Measurements from ENCODE around the gene SIRPB1.
"Not testable (repeated sequence)": the region's sequence is repeated elsewhere in the genome, so short reads cannot be mapped to it uniquely, and the experiment has no call there.

Gene SIRPB1

DNA sequence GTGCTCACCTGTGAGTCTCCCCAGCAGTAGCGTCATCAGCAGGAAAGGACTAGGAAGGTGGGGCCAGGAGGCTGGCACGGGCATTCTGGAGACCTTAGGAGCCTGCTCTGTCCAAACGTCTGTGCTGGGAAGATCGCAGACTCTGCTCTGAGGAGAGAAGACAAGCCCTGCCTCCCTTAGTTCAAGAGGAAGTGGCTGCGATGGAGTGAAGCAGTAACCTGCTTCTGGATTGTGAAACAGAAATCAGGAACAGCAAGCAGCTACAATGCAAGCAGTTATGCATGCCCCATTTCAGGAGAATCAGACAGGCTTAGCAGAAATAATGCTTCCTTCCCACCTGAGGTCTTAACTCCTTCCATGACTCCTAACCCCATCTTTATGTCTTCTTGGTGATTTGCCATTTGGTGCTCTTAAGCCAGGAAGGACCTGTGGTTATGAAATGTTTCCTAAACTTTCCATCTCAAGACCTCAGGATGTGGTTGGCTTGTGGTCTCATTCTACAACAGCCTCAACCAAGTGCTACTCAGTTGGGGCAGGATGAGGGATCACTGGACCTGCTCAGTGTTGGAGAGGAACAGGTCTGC is at the start of gene SIRPB1:
TSS of gene SIRPB1 (minus strand) at position 149 of the 584 bp plus-strand sequence. CDS start at position 84, 65 bp downstream.
- DNase-seq: no peak

DNA sequence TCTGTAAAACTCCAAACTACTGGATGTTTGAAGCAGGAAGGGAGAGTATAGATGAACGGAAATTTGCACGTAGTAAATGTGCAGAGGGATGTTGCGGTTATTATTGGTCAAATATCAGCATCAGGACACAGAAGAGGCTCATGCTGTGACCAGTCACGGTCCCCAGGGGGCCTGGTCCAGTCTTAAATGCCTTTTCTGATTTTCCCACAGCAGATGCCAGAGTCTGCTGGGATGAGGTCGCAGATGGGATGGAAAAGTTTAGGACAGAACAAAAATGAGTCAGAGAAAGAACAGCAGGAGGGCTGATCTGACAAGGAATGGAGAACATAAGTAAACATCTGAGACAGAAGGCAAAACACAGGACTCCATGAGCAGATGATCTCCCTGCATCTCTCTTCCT is 49.5 kb upstream of the SIRPB1 start:
- no peak for DNase-seq

DNA sequence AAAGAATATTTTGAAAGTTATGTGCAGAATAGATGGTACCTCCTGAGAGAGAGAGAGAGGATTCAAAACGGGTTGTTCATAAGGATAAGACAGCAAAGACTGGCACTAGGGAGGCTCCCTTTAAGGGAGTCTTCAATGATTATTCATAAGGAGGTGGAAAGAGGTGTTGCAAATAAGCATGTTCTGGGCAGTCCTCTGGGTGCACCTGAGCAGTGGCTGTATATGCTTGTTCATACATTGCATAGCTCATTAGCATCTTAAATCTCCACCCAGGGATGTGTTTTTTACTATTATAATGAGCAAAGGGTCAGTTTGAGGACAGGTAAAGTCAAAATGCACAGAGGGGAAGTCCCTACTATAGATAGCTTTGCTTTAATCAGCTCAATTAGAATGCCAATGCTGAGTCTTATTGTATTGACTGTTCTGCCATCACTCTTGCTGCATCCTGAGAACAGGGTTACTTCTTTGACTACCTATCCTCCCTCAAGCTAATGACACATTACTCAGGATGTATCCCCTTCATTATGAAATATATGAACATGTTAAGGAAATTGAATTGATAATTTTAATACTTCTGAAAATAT is 47.8 kb upstream of the SIRPB1 start:
- DNase-seq: no peak

DNA sequence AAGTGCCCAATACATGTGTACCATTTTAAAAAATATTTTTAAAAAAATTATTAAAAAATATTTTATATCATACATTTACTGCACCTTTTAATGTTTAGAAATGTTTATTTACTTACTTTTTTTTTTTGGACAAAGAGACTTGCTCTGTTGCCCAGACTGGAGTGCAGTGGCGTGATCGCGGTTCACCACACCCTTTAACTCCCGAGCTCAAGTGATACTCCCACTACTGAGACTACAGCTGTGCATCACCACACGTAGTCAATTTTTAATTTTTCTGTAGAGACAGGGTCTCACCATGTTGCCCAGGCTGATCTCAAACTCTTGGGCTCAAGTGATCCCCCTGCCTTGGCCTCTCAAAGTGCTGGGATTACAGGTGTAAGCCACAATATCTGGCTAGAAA is 47.0 kb upstream of the SIRPB1 start:
- no peak for DNase-seq

DNA sequence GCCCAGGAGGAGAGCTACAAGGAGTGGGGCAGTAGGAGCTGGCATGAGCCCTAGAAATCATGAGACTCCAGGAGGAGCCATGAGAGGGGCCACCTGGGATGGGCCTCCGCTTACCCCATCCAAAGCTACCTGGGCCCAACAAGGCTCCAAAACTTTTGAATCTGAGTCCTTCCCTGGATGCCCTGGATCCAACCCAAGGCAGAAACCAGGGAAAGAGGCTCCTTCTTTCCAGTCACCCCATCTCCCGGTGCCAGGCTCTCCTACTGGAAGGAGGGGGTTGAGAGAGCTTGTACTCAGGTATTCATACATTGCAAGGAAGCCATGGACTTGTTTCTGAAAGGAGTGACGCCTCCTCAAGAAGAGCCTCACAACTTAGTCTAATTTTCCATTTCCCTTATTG is 45.5 kb upstream of the SIRPB1 start:
- no peak for DNase-seq

DNA sequence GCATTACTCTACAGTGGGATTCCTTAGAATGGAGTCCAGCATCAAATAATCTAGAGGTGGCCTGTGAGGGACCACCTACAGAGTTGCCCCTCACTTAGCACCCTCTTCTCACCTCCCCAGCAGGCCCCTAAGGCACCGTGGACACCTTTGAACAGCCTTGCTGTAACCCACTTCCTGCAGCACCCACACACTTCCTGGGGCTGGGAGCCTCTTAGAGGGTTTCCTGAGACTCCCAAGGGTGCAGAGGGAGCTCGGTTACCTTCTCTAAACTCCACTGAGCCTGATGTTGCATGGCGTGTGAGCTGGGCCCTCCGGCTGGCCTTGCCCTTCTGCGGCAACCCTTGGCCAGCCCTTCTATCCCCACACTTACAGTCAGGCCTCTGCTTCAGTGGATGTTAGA is 45.1 kb upstream of the SIRPB1 start:
- no peak for DNase-seq

DNA sequence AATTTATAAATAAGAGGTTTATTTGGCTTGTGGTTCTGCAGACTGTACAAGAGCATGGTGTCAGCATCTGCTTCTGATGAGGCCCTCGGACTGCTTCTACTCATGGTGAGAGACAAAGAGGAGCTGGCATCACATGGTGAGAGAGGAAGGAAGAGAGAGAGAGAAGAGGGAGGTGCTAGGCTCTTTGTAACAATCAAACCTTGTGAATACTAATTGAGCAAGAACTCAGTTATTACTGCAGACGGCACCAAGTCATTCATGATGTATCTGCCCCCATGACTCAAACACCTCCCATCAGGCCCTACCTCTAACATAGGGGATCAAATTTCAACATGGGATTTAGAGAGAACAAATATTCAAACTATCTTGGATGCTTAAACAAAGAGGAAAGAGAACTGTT is 44.1 kb upstream of the SIRPB1 start:
- no peak for DNase-seq

DNA sequence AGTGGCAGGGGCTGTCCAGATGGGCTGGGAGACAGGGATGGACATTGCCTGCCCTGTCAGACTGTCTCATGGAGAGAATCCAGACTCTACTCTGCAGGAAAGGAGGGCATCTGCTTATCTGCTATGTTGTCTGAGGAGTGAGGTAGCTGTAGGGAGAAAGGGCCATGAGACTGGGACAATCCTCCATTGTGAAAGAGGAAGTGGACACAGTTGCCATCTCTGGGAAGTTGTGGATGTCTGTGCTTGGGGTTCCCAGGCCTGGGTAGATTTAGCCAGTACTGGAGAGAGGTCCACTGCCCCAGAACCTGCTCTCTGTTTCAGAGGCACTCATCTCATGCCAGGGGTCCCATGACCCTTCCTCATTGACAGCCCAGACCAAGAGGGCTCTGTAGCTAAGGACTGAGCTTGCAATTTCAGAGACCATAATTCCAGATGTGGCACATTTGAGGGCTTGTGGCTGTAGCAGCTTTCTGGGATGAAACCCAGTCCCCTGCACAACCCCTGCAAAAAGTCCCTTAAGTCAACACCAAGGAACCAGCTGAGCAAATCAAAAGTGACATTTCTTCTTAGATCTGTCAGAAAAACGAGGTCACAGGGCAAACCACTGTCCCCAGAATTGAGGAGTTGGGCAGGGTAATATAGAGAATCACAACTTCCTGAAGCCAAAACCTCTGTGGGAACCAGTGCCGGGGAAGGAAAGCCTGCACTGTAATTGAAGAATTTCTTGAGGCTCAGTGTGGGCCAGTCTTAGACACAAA is 41.9 kb upstream of the SIRPB1 start:
- DNase-seq: no peak

DNA sequence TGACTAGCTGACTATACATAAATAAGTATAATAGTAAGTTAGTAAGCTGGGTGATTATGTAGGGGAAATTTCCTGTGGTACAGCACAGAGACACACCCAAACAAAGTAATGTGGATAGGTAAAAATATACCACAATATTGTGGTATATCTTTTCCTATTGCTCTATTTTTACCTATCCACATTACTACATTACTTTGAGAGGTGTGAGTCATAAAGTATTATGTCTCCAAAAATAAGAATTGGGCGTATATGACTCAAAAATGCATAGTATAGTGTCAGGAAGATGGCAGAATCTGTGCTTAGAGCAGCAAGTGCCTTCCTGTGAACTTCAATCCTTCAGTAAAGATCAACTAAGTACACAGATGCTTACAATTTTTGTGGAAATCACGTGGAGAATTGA is 40.4 kb upstream of the SIRPB1 start:
- DNase-seq: no peak

DNA sequence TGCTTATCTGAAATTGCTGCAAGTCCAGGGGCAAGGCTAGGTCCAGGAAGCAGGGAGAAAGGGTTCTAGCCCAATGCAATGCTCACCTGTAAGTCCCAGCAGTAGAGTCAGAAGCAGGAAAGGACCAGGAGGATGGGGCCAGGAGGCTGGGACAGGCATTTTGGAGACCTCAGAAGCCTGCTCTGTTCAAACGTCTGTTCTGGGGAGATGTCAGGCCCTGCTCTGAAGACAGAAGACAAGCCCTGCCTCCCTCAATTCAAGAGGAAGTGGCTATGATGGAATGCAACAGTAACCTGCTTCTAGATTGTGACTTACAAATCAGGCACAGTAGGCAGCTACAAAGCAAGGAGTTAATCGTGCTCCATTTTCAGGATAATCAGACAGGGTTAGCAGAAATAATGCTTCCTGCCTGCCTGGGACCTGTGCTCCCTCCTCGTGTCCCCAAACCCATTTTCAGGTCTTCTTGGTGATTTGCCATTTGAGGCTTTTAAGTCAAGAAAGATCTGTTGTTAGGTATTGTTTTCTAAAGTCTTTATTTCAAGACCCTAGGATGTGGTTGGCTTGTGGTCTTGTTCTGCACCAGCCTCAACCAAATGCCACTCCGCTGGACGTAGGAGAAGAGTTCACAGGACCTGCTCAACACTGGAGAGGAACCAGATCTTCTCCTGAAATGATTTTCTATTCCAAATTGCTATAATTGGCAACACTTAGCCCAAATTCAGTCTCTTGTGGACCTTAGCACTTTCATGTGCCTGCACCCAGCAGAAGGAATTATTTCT is 37.9 kb upstream of the SIRPB1 start, which contains the start of gene SIRPG:
TSS of gene SIRPG (minus strand) at position 224 of the 779 bp plus-strand sequence. CDS start at position 159, 65 bp downstream.
- no peak for DNase-seq

DNA sequence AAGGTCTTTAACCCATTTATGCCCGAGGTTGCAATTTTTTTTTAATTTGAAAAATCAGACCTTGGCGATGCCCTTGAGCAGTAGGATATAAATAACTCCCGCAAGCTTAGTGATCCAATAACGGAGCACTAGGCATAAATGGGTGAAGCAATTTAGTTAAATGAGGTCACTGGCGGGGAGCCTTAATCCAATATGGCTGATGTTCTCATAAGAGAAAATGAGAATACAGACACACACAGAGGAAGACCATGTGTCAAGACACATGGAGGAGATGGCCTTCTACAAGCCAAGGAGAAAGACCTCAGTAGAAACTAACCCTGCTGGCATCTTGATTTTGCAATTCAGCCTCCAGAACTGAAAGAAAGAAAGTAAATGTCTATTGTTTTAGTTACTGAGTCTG is 37.0 kb upstream of the SIRPB1 start:
- no peak for DNase-seq

DNA sequence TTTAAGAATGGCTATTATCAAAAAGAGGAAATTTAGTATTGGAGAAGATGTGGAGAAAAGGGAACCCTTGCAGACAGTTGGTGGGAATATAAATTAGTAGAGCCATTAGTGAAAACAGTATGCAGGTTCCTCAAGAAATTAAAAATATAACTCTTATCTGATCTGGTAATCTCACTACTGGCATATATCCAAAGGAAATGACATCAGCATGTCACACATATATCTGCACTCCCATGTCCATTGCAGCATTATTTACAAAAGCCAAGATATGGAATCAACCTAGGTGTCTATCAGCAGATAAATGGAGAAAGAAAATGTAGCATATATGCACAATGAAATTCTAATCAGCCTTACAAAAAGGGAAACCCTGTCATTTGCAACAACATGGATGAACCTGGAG is 35.2 kb upstream of the SIRPB1 start:
- DNase-seq: no peak

DNA sequence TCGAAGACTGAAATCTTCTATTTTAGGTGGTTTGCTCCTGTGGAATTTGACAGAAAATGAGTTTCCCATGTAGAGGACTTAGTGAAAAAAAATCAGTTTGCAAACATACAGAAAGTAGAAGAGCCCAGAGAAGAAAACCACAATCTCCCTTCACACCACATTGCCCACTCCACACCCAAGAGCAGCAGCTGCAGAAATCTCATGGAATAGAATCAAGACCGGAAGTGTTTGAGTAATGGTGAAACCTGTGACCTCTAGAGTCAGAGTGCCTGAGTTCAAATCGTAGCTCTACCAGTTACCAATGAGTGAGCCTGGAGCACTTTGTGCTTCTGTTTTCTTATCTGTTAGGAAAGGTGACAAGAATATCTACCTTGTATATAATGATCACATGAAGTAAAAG is 33.2 kb upstream of the SIRPB1 start:
- no peak for DNase-seq

DNA sequence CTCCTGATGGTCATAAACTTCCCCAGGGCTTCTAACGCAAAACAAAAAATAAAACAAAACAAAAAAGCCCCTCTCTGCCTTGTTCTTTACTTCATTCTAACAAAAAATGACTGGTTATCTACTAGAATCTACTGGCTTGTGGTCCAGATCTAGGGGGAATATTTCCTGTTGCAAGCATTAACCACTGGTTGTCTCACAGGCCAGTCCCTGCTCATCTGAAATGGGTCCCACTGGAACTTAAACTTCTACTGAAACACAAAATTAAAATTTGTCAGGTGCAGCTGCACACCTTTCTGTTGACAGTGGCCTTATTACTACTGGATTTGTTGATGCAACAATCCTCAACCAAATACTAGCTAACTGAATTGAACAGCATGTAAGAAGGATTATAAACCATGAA is 32.3 kb upstream of the SIRPB1 start:
- no peak for DNase-seq

DNA sequence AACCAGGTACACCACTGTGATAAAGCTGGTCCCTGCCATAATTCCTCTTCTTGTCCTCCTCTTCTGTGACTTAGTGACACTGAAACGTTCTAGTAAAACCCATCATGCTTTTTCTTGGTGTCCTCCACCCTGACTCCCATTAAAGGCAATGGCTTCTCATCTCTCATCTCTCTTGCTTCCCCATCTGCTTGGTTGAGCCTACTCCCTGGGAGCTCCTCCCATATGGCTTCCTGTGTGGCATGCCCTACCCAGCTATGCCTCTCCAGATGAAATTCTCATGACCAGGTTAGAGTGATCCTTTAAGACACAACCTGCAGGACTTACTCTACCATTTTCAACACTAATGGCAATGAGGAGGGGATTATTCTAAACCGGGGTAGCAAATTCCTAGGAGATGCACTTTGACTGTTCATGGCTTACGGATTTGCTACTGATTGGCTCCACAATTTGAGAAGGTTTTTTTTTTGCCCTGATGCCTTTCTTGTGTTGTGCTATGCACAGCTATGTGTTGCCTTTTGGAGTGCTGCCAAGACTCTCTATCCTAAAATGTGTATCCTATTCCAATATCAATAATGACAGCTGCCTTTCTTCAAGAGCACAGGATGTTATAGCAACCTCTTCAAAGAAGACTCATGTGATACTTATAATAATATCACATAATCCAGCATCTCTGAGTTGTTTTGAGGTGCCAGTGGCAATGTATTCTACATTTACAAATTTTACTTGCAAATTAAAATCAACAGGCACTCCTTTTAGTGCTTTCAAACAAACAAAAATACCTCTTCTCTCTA is 31.7 kb upstream of the SIRPB1 start:
- no peak for DNase-seq

DNA sequence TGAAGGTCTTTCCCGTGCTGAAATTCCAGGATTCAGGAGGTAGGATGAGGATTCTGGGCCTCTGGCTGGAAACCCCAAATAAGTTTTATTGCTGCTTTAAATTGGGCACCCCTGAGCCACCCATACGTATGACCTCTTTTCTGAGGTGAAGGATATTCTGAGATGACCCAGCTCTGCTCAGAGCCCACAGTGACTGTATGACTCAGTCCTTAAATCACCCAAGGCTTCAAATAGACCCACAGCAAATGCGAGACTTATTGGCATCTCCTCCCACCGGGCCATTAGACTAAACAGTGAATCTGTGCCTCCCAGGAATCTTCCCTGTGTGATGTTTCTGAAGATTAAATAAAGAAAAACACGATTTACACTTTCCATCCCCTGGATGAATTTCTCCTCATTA is 28.3 kb upstream of the SIRPB1 start:
- DNase-seq: no peak

DNA sequence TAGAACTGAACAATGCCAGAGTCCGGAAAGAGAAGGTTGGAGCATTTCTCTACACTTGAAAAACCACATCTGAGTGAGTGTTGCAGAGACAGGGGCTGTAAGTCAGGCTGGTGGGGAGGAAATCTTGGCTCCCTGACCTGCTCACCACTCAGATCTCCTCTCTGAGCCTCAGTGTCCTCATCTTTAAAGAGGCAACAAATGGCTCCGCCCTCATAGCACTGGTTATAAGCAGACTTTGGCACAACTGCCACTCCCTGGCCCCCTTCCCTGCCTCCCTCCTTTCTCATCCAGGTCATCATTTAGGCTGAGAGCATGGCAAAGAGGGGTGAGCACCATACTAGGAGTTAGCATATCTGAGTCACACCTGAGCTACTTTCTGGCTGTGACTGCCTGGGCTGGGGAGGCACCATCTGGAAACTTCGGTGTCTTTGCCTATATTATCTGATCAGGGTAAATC is 27.2 kb upstream of the SIRPB1 start:
- no peak for DNase-seq

DNA sequence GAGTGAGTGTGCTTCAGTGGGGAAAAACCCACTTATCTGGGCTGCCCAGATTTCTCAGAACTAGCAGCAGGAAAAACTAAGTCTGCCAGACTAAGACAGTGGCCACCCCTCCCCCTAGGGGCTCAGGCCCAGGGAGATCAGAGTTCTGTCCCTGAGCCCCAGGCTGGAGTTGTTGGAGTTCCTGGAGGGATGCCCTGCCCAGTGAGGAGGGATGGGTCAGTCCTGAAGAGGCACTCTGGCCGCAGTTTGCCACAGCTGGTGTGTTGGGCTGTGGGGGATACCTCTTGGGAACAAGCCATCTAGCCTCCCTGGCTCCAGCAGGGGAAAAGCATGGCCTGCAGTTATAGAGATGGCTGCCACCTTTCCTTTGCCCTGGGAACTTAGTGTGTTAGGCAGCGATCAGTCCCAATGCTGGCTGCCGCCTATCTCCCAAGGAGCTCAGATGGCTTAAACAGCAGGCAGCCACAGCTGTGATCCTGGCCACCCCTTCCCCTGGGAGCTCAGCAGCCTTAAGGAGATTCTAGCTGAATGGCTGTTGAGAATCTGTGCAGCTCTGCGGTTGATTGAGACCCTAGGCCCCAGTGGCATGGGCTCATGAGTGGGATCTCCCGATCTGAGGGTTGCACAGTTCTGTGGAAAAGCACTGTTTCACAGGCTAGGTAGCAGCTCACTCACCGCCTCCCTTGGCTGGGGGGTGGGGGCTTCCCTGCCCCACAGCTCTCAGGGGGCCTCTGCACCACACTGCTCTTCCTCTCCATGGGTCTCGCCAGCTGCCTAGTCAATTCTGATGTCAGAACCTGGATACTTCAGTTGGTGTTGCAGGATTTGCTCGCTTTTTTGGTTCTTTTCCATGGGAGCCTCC is 24.5 kb upstream of the SIRPB1 start:
- no peak for DNase-seq

DNA sequence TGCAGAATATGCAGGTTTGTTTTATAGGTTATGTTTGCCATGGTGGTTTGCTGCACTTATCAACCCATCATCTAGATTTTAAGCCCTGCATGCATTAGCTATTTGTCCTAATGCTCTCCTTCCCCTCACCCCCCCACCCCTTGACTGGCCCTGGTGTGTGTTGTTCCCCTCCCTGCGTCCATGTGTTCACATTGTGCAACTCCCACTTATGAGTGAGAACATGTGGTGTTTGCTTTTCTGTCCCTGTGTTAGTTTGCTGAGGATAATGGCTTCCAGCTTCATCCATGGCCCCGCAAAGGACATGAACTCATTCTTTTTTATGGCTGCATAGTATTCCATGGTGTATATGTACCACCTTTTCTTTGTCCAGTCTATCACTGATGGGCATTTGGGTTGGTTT is 18.8 kb upstream of the SIRPB1 start:
- DNase-seq: not testable (repeated sequence)

DNA sequence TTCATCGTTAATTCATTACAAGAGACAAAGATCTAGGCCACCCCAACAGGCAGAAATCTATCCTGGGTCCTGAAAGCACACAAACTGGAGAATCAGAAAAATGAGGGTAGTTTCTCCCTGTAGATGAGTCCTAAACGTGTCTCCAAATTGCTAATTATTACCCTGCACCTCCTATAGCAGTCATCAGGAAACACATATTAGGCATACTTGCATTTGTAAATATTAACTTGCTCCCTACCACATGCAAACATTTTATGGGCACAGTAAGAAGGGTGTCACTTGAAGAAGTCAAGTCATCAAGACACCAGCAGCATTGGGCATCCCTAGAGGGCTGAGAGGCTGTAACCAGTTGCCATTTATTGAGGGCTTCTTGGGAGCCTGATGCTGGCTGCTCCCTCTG is 17.9 kb upstream of the SIRPB1 start:
- no peak for DNase-seq

DNA sequence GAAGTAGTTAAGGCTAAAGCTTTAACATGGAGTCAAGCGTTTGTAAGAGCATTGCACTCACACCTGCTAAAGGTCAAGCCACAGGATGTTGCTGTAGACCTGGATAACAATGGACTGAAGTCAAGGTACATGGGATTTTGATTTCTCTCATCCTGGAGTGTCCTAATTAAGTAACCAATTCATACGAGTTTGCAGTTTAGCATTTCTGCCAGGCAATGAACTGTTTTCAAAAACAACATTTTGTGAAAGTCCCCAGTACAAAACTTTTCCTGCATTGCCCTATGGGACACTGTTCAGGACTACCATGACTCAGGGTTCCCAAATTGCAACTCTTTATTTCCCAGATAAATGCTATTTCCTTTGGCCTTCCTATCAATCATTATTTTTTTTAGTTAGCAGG is 17.4 kb upstream of the SIRPB1 start:
- no peak for DNase-seq

DNA sequence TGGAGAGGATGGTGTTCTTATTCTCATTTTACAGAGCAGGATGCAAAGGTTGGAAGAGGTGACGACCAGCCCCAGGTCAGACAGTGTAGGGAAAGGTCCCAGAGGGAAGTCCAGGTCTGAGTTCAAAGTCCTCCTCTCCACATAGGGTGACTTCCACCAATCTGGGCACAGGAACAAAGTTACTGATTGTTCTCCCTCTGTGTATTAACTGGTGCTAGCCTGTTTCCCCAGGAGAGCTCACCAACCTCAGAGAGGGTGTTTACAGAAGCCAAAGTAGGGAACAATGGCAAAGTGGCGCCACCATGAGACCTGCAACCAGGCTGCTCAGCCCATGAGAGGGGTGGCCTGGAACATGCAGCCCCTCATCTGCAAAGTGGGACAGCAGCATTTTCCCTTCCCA is 16.8 kb upstream of the SIRPB1 start:
- DNase-seq: no peak

Data from cerebellar nuclear complex (tissue), 1 donor.